Esophagus squamous epithelium (tissue), 5 donors: ENCODE measurements around the gene FAU. TPM values are rescaled to one million over a fixed set of nuclear protein-coding genes. Genes with fewer than 3 reads are reported as not detected.

Experiments
- DNase-seq: peaks from one replicate; lab custom pipeline; 2025; lab: John Stamatoyannopoulos, UW
- H3K27ac ChIP-seq, 4 donors: fragments of 200-600 bp; sonication (generic); one replicate each; pipeline ENCODE4 v1.5.1; 2016 to 2019; ENCODE audit warnings: mild to moderate bottlenecking in 1 of 4
- H3K27me3 ChIP-seq, 4 donors: fragments of 200-600 bp; sonication (generic); 1 replicate in 3 of 4; 2 replicates in 1 of 4; pipeline versions ENCODE4 v1.5.1 to v1.6.0; 2017 to 2021; ENCODE audit warnings: antibody characterized with exemption in 1 of 4
- H3K36me3 ChIP-seq, 3 donors: fragments of 200-600 bp; sonication (generic); one replicate each; pipeline ENCODE4 v1.5.1; 2016 to 2019
- H3K4me1 ChIP-seq, 3 donors: fragments of 200-600 bp; sonication (generic); one replicate each; pipeline ENCODE4 v1.5.1; 2017 to 2019
- H3K4me3 ChIP-seq, 4 donors: fragments of 200-600 bp; sonication (generic); 1 replicate in 3 of 4; 2 replicates in 1 of 4; pipeline ENCODE4 v1.5.1; 2016 to 2019; ENCODE audit warnings: mild to moderate bottlenecking in 2 of 4, moderate library complexity in 1 of 4
- H3K9me3 ChIP-seq, 3 donors: fragments of 200-600 bp; sonication (generic); one replicate each; pipeline ENCODE4 v1.5.1; 2016 to 2019
- POLR2A ChIP-seq, 4 donors: fragments of 450-650 bp; IDR thresholded peaks; one replicate each; pipeline ENCODE4 v1.6.1; 2017; ENCODE audit warnings: antibody characterized with exemption in 4 of 4, mild to moderate bottlenecking in 4 of 4, moderate library complexity in 3 of 4
- WGBS, 2 donors: methylation state at CpG; one replicate each; pipeline ENCODE4 v1.1.5; 2018; 5-methylcytosine and 5-hydroxymethylcytosine counted together
- intact Hi-C: fragments of 100-400 bp; cut with DNase I; formaldehyde crosslinking; loops from one replicate; pipeline ENCODE4 v1.15.0; 2022
- total RNA-seq, 4 donors: library from RNA; depleted of rRNA; stranded (reverse); fragments of >200 nt; gene quantifications; one replicate each; pipeline ENCODE4 v1.1.0, GENCODE V29; 2016
- TF ChIP-seq, protein P1 (sequence below), 6 experiments: fragments of 450-650 bp in 4 of 6; fragments of 200-600 bp in 2 of 6; sonication (generic) in 2 of 6; IDR thresholded peaks; one replicate each; pipeline ENCODE4 v1.5.1; 2016 to 2019; ENCODE audit warnings: antibody characterized with exemption in 6 of 6, mild to moderate bottlenecking in 4 of 6, moderate library complexity in 4 of 6
- donor health status: DM: yes; HTN: yes; CAD: no.

FAU gene
- total RNA-seq, 4 donors from 2014 or later, result 436 to 777 (median 528) TPM

GRCh38 chr11:65127473-65128181 lies 5.7 kb upstream of the FAU start:
- Histone ChIP-seq H3K36me3 (peaks cover 59 to 89% (median 78%) of the 10 kb centered on the region in 3 donors), H3K9me3 (no peaks in the 10 kb centered on the region), H3K27me3 (no peaks in the 10 kb centered on the region), H3K27ac (no peak overlapping the region), H3K4me3 (no peak overlapping the region), H3K4me1 (peaks cover 7 to 36% (median 9%) of the 10 kb centered on the region in 3 donors)
- intact Hi-C loops, result loop anchor here (10.0 kb wide), 1 partner anchor 47 kb away; the partner anchor contains the start of gene SPDYC
- TF ChIP-seq POLR2A (IDR thresholded peaks at IDR 0.05), result no peak
- TF ChIP-seq, protein P1, sequence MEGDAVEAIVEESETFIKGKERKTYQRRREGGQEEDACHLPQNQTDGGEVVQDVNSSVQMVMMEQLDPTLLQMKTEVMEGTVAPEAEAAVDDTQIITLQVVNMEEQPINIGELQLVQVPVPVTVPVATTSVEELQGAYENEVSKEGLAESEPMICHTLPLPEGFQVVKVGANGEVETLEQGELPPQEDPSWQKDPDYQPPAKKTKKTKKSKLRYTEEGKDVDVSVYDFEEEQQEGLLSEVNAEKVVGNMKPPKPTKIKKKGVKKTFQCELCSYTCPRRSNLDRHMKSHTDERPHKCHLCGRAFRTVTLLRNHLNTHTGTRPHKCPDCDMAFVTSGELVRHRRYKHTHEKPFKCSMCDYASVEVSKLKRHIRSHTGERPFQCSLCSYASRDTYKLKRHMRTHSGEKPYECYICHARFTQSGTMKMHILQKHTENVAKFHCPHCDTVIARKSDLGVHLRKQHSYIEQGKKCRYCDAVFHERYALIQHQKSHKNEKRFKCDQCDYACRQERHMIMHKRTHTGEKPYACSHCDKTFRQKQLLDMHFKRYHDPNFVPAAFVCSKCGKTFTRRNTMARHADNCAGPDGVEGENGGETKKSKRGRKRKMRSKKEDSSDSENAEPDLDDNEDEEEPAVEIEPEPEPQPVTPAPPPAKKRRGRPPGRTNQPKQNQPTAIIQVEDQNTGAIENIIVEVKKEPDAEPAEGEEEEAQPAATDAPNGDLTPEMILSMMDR (IDR thresholded peaks at IDR 0.05), result no peak
- 78 to 81% methylated on average over 4 to 5 of the region's 12 CpGs for WGBS, 2 donors
- DNase-seq, result no peak

GRCh38 chr11:65126624-65127274 lies 4.8 kb upstream of the FAU start:
- intact Hi-C loops, result loop anchor here (10.0 kb wide), 1 partner anchor 48 kb away; the partner anchor contains the start of gene SPDYC

GRCh38 chr11:65125197-65126056 lies 3.5 kb upstream of the FAU start:
- no peak overlapping the region for H3K4me3 ChIP-seq
- intact Hi-C loops, result loop anchor here (10.0 kb wide), 1 partner anchor 49 kb away; the partner anchor contains the start of gene SPDYC
- no peaks in the 10 kb centered on the region for H3K9me3 ChIP-seq
- WGBS, 2 donors, result 80 to 90% methylated on average over 1 to 6 of the region's 12 CpGs
- DNase-seq, result no peak
- TF ChIP-seq POLR2A (IDR thresholded peaks at IDR 0.05), result no peak
- TF ChIP-seq, protein P1 (IDR thresholded peaks at IDR 0.05), result no peak
- peaks cover 41 to 77% (median 64%) of the 10 kb centered on the region in 3 donors for H3K36me3 ChIP-seq
- H3K4me1 ChIP-seq, result peaks cover 9 to 43% (median 17%) of the 10 kb centered on the region in 3 donors
- no peaks in the 10 kb centered on the region for H3K27me3 ChIP-seq
- no peak overlapping the region for H3K27ac ChIP-seq

More at GRCh38 chr11:65126624-65127274, 4.8 kb upstream of the FAU start:
- Histone ChIP-seq H3K36me3 (peaks cover 52 to 80% (median 73%) of the 10 kb centered on the region in 3 donors), H3K27ac (no peak overlapping the region), H3K4me1 (peaks cover 0 to 33% (median 9%) of the 10 kb centered on the region in 3 donors), H3K9me3 (no peaks in the 10 kb centered on the region), H3K4me3 (no peak overlapping the region), H3K27me3 (no peaks in the 10 kb centered on the region)
- no peak for DNase-seq
- WGBS, 2 donors, result 75 to 83% methylated on average over 2 to 6 of the region's 6 CpGs
- TF ChIP-seq, protein P1 (IDR thresholded peaks at IDR 0.05), result no peak
- no peak for TF ChIP-seq POLR2A (IDR thresholded peaks at IDR 0.05)

GRCh38 chr11:65124480-65125196 lies 2.7 kb upstream of the FAU start:
- Histone ChIP-seq H3K36me3 (peaks cover 37 to 77% (median 64%) of the 10 kb centered on the region in 3 donors), H3K4me1 (peaks cover 10 to 51% (median 17%) of the 10 kb centered on the region in 3 donors), H3K27me3 (no peaks in the 10 kb centered on the region), H3K27ac (no peak overlapping the region), H3K4me3 (no peak overlapping the region), H3K9me3 (no peaks in the 10 kb centered on the region)
- no peak for DNase-seq
- intact Hi-C loops, result loop anchor here (10.0 kb wide), 1 partner anchor 50 kb away; the partner anchor contains the start of gene SPDYC
- 80 to 84% methylated on average over 2 to 4 of the region's 5 CpGs for WGBS, 2 donors
- TF ChIP-seq, protein P1 (IDR thresholded peaks at IDR 0.05), result no peak
- no peak for TF ChIP-seq POLR2A (IDR thresholded peaks at IDR 0.05)
